CD4-positive, alpha-beta T cell treated with Interleukin-6 at 100 ng/mL for 8 hours (primary cell): ENCODE measurements around the gene CACNA1B.
"Not testable (repeated sequence)": the region's sequence is repeated elsewhere in the genome, so short reads cannot be mapped to it uniquely, and the experiment has no call there.

Experiments used
- DNase-seq: peaks from one replicate; pipeline ENCODE4 v3.0.0-alpha.2; 2020; ENCODE audit warnings: mixed read lengths, low spot score

CACNA1B gene

GRCh38 chr9:138117101-138117750, 239.6 kb downstream of the CACNA1B start:
- no peak for DNase-seq

- no peak for DNase-seq
Measured at GRCh38 chr9:138117836-138118235, 240.3 kb downstream of the CACNA1B start.

- DNase-seq, result no peak
Measured at GRCh38 chr9:138118601-138119071, 241.1 kb downstream of the CACNA1B start.

- no peak for DNase-seq
Measured at GRCh38 chr9:138119202-138120027, 241.8 kb downstream of the CACNA1B start.

- DNase-seq, result no peak
Measured at GRCh38 chr9:138120072-138120471, 242.5 kb downstream of the CACNA1B start.

- no peak for DNase-seq
Measured at GRCh38 chr9:138120511-138121437, 243.2 kb downstream of the CACNA1B start.

GRCh38 chr9:138121438-138122050, 244.0 kb downstream of the CACNA1B start:
- DNase-seq, result no peak

- DNase-seq, result no peak
Measured at GRCh38 chr9:138122201-138122600, 244.6 kb downstream of the CACNA1B start.

GRCh38 chr9:138122676-138123075, 245.1 kb downstream of the CACNA1B start:
- no peak for DNase-seq

GRCh38 chr9:138123086-138123485, 245.5 kb downstream of the CACNA1B start:
- no peak for DNase-seq

- DNase-seq, result not testable (repeated sequence)
Measured at GRCh38 chr9:138126090-138126857, 248.7 kb downstream of the CACNA1B start.

GRCh38 chr9:138126858-138127584, 249.4 kb downstream of the CACNA1B start:
- DNase-seq, result not testable (repeated sequence)

- not testable (repeated sequence) for DNase-seq
Measured at GRCh38 chr9:138128027-138128426, 250.4 kb downstream of the CACNA1B start.

GRCh38 chr9:138129318-138129717, 251.7 kb downstream of the CACNA1B start:
- not testable (repeated sequence) for DNase-seq

- not testable (repeated sequence) for DNase-seq
Measured at GRCh38 chr9:138132946-138133705, 255.5 kb downstream of the CACNA1B start.

GRCh38 chr9:138134581-138134980, 257.0 kb downstream of the CACNA1B start:
- DNase-seq, result not testable (repeated sequence)

GRCh38 chr9:138139096-138139495, 261.5 kb downstream of the CACNA1B start:
- DNase-seq, result not testable (repeated sequence)

GRCh38 chr9:138140980-138141379, 263.4 kb downstream of the CACNA1B start:
- not testable (repeated sequence) for DNase-seq

- DNase-seq, result not testable (repeated sequence)
Measured at GRCh38 chr9:138142528-138143244, 265.1 kb downstream of the CACNA1B start.
